ENCODE results near the gene MOB3A.
"Not testable (repeated sequence)": the region's sequence is repeated elsewhere in the genome, so short reads cannot be mapped to it uniquely, and the experiment has no call there.

Gene MOB3A

GRCh38 chr19:2042485-2043250 lies 53.5 kb downstream of the MOB3A start:
- DNase-seq = no peak

GRCh38 chr19:2041683-2042484 lies 54.2 kb downstream of the MOB3A start:
- peak; percentile 90 for DNase-seq

GRCh38 chr19:2041433-2041682 lies 54.8 kb downstream of the MOB3A start:
- DNase-seq = no peak

GRCh38 chr19:2040647-2041432 lies 55.3 kb downstream of the MOB3A start:
- DNase-seq = no peak

GRCh38 chr19:2039959-2040646 lies 56.0 kb downstream of the MOB3A start:
- no peak for DNase-seq

GRCh38 chr19:2039089-2039958 lies 56.8 kb downstream of the MOB3A start:
- DNase-seq = no peak

GRCh38 chr19:2038284-2039088 lies 57.6 kb downstream of the MOB3A start:
- no peak for DNase-seq

- no peak for DNase-seq
Observed at GRCh38 chr19:2037651-2038255, 58.4 kb downstream of the MOB3A start.

GRCh38 chr19:2036424-2036823 lies 59.7 kb downstream of the MOB3A start:
- no peak for DNase-seq

GRCh38 chr19:2035590-2035991 lies 60.5 kb downstream of the MOB3A start:
- no peak for DNase-seq

- peak; percentile 22 for DNase-seq
Observed at GRCh38 chr19:2034729-2035589, 61.2 kb downstream of the MOB3A start.

- DNase-seq = not testable (repeated sequence)
Observed at GRCh38 chr19:2034253-2034652, 61.9 kb downstream of the MOB3A start.

GRCh38 chr19:2033825-2034159 lies 62.3 kb downstream of the MOB3A start:
- DNase-seq = no peak

- no peak for DNase-seq
Observed at GRCh38 chr19:2033115-2033824, 62.9 kb downstream of the MOB3A start.

- peak; percentile 43 for DNase-seq
Observed at GRCh38 chr19:2032296-2032941, 63.7 kb downstream of the MOB3A start.

GRCh38 chr19:2027361-2027760 lies 68.8 kb downstream of the MOB3A start:
- no peak for DNase-seq

GRCh38 chr19:2026770-2027169 lies 69.4 kb downstream of the MOB3A start:
- no peak for DNase-seq

GRCh38 chr19:2022289-2022688 lies 73.8 kb downstream of the MOB3A start:
- DNase-seq = no peak
